ENCODE results near the gene TSHZ1.

Gene TSHZ1

DNA sequence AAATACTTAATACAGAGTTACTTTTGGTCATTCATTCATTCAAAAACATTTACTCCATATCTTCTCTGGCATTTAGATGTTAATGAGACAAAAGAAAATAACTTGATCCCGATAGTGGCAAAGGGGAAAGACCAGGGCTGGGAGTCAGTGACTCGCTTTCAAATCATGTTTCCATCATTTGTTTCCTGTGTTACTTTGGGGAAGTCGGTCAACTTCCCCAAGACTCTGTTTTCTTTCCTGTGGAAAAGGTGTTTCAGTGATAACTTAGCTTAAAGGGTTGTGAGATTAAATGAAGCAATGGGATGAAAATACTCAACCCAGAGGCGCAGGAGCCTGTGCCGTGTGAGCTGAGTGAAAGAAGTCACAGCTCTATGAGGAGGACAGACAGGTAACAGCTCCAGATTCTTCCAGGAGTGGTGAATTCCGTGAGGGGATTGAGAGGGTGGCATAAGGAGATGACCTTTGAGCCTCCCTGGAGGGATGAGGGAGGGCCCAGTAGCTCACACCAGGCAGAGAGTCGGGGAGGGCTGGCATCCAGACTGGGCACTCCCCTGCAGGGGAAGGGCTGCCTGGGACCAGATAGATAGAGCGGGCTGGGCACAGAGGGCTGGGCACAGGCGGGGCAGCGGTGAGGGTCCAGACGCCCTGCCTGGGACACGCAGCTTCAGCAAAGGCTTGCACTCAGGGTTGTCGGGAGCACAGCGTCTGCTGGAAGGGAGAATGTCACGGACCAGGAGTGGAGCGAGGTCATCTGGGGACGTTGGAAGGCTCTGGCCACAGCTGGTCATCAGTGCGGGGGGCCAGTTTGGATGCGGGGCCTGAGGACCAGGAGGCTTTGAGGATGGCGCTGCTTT lies 70.1 kb downstream of the TSHZ1 start:
- no peak overlapping the region for H3K4me3 ChIP-seq (ENCODE audit: low read depth, low read length)
- DNase-seq (ENCODE audit: low read depth, low spot score): peak; percentile 7
- in situ Hi-C loops (cut with HindIII; ENCODE audit: low sequenced_read_pairs): no loop called here
- TF ChIP-seq, protein P1, sequence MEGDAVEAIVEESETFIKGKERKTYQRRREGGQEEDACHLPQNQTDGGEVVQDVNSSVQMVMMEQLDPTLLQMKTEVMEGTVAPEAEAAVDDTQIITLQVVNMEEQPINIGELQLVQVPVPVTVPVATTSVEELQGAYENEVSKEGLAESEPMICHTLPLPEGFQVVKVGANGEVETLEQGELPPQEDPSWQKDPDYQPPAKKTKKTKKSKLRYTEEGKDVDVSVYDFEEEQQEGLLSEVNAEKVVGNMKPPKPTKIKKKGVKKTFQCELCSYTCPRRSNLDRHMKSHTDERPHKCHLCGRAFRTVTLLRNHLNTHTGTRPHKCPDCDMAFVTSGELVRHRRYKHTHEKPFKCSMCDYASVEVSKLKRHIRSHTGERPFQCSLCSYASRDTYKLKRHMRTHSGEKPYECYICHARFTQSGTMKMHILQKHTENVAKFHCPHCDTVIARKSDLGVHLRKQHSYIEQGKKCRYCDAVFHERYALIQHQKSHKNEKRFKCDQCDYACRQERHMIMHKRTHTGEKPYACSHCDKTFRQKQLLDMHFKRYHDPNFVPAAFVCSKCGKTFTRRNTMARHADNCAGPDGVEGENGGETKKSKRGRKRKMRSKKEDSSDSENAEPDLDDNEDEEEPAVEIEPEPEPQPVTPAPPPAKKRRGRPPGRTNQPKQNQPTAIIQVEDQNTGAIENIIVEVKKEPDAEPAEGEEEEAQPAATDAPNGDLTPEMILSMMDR (IDR thresholded peaks at IDR 0.05; ENCODE audit: low read depth, low read length): no peak

DNA sequence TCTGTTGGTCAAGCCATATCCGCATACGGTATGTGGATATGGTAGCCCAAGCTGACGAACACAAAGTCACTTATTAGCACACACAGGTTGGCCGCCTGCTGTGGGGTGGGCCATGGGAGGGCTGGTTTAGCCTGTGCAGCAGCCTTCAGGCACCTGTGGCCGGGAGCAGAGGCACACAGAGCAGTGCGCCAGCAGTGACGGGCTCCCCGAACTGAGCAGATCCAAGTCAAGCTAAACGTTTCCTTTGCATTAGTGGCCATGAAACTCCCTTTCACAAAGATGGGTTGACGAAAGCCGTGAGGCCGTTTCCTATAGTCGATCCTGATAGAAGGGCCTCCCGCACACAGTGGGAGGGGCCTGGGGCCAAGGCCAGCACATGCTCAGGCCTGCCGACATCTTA lies 72.1 kb downstream of the TSHZ1 start:
- no peak for DNase-seq (ENCODE audit: low read depth, low spot score)
- TF ChIP-seq, protein P1 (IDR thresholded peaks at IDR 0.05; ENCODE audit: low read depth, low read length): no peak
- in situ Hi-C loops (cut with HindIII; ENCODE audit: low sequenced_read_pairs): no loop called here
- no peak overlapping the region for H3K4me3 ChIP-seq (ENCODE audit: low read depth, low read length)

DNA sequence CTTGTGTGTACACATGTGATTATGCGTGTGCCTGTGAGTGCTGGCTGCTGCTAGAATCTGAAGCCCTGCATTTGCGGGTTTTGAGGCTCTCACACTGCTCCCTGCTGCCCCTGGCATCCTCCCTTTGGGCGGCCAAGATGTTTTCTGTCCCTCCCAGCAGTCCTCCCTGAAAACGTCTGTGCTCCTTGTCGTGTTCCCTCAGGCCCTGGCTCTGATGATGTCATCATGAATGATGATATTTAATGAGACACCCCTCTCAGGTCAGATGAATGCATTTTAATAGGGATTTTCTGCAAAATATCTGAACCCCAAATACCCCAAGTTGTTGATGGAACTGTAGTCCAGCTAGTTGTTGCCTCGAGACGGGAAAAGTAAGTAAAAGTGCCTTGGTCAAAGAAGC lies 73.1 kb downstream of the TSHZ1 start:
- TF ChIP-seq, protein P1 (IDR thresholded peaks at IDR 0.05; ENCODE audit: low read depth, low read length): no peak
- no peak overlapping the region for H3K4me3 ChIP-seq (ENCODE audit: low read depth, low read length)
- in situ Hi-C loops (cut with HindIII; ENCODE audit: low sequenced_read_pairs): no loop called here
- DNase-seq (ENCODE audit: low read depth, low spot score): no peak

- DNase-seq (ENCODE audit: low read depth, low spot score): no peak
- no peak overlapping the region for H3K4me3 ChIP-seq (ENCODE audit: low read depth, low read length)
- in situ Hi-C loops (cut with HindIII; ENCODE audit: low sequenced_read_pairs): no loop called here
- TF ChIP-seq, protein P1 (IDR thresholded peaks at IDR 0.05; ENCODE audit: low read depth, low read length): no peak
Observed at GRCh38 chr18:75284566-75284965, 74.0 kb downstream of the TSHZ1 start.

- no peak overlapping the region for H3K4me3 ChIP-seq (ENCODE audit: low read depth, low read length)
- TF ChIP-seq, protein P1 (IDR thresholded peaks at IDR 0.05; ENCODE audit: low read depth, low read length): no peak
- DNase-seq (ENCODE audit: low read depth, low spot score): no peak
- in situ Hi-C loops (cut with HindIII; ENCODE audit: low sequenced_read_pairs): no loop called here
Observed at GRCh38 chr18:75285876-75286275, 75.3 kb downstream of the TSHZ1 start.

DNA sequence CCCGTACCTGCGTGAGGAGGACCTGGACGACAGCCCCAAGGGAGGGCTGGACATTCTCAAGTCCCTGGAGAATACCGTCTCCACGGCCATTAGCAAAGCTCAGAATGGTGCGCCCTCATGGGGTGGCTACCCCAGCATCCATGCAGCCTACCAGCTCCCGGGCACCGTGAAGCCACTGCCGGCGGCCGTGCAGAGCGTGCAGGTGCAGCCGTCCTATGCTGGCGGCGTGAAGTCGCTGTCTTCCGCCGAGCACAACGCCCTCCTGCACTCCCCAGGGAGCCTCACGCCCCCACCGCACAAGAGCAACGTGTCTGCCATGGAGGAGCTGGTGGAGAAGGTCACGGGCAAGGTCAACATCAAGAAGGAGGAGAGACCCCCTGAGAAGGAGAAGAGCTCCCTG lies 76.4 kb downstream of the TSHZ1 start:
- DNase-seq (ENCODE audit: low read depth, low spot score): no peak
- in situ Hi-C loops (cut with HindIII; ENCODE audit: low sequenced_read_pairs): no loop called here
- TF ChIP-seq, protein P1 (IDR thresholded peaks at IDR 0.05; ENCODE audit: low read depth, low read length): no peak
- no peak overlapping the region for H3K4me3 ChIP-seq (ENCODE audit: low read depth, low read length)

Data from astrocyte of the spinal cord (primary cell).